HG02870 (cell line): ENCODE data around the gene EXOC3L4.

Experiments
- ATAC-seq: cut with Tn5 transposase; IDR thresholded peaks from one replicate; pipeline ENCODE4 v1.9.1; 2021; ENCODE audit warnings: mild to moderate bottlenecking, moderate library complexity; ENCODE audit not compliant: unreplicated experiment

Gene EXOC3L4

GRCh38 chr14:103130017-103130764, 35.7 kb downstream of the EXOC3L4 start:
- ATAC-seq: no peak

GRCh38 chr14:103130965-103131364, 36.4 kb downstream of the EXOC3L4 start:
- ATAC-seq: no peak

- ATAC-seq: no peak
These were observed 37.1 kb downstream of the EXOC3L4 start for GRCh38 chr14:103131580-103131979.

GRCh38 chr14:103132381-103133209, 38.1 kb downstream of the EXOC3L4 start:
- ATAC-seq: no peak

GRCh38 chr14:103133210-103134140, 39.0 kb downstream of the EXOC3L4 start:
- ATAC-seq: no peak

GRCh38 chr14:103134405-103134804, 39.9 kb downstream of the EXOC3L4 start:
- no peak for ATAC-seq

GRCh38 chr14:103134919-103135318, 40.4 kb downstream of the EXOC3L4 start:
- no peak for ATAC-seq

GRCh38 chr14:103135333-103136260, 41.1 kb downstream of the EXOC3L4 start:
- ATAC-seq: no peak

- ATAC-seq: no peak
These were observed 42.1 kb downstream of the EXOC3L4 start for GRCh38 chr14:103136388-103137271.

GRCh38 chr14:103137689-103138300, 43.3 kb downstream of the EXOC3L4 start:
- no peak for ATAC-seq

- ATAC-seq: no peak
These were observed 44.0 kb downstream of the EXOC3L4 start for GRCh38 chr14:103138301-103139131.

GRCh38 chr14:103139132-103140025, 44.9 kb downstream of the EXOC3L4 start:
- no peak for ATAC-seq

GRCh38 chr14:103140316-103141109, 46.0 kb downstream of the EXOC3L4 start:
- no peak for ATAC-seq

- ATAC-seq: no peak
These were observed 46.7 kb downstream of the EXOC3L4 start for GRCh38 chr14:103141117-103141796.

- no peak for ATAC-seq
These were observed 47.5 kb downstream of the EXOC3L4 start for GRCh38 chr14:103142026-103142425.
